Testis (tissue), 2 donors: ENCODE results near the gene NMT1.

Experiments
- CTCF ChIP-seq, 3 experiments: fragments of 450-650 bp in 2 of 3; fragments of 200-600 bp in 1 of 3; sonication (generic) in 1 of 3; IDR thresholded peaks; one replicate each; pipeline ENCODE4 v1.5.1; 2016 to 2019; ENCODE audit warnings: antibody characterized with exemption in 3 of 3, mild to moderate bottlenecking in 2 of 3, moderate library complexity in 1 of 3
- POLR2A ChIP-seq: fragments of 450-650 bp; IDR thresholded peaks from one replicate; pipeline ENCODE4 v1.6.1; 2017; ENCODE audit warnings: antibody characterized with exemption, mild to moderate bottlenecking, moderate library complexity

DNA sequence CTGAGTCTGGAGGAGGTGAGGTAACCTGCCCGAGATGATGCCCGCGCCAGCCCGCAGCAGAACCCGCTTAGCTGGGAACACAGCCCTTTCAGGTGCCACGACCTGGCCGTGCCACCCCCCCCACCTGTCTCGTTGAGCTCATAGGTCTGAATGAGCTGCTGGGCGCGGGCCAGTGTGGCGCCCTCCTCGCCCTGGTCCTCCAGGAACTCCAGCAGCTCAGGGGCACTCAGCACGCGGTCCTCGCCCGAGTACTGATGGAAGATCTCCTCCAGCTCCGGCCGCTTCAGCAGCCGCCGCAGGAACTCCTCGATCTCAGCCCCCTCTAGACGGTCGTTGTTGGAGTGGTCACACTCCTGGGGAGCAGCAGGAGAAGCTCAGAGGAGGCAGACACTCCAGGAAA lies 57.6 kb downstream of the NMT1 start:
- no peak for TF ChIP-seq POLR2A
- no peak for TF ChIP-seq CTCF (IDR thresholded peaks at IDR 0.05)
